ENCODE results near the gene CEACAM20.
"Not testable (repeated sequence)": the region's sequence is repeated elsewhere in the genome, so short reads cannot be mapped to it uniquely, and the experiment has no call there.

The CEACAM20 gene

GRCh38 chr19:44552324-44552723, 22.8 kb upstream of the CEACAM20 start:
- intact Hi-C loops (cut with DNase I) = no loop called here
- DNase-seq = peak in 1 of 42 donors; percentile 4

- DNase-seq = no peak
- intact Hi-C loops (cut with DNase I) = no loop called here
Observed at GRCh38 chr19:44551850-44552249, 22.4 kb upstream of the CEACAM20 start.

- intact Hi-C loops (cut with DNase I) = not testable (repeated sequence)
Observed at GRCh38 chr19:44550976-44551375, 21.5 kb upstream of the CEACAM20 start.

GRCh38 chr19:44549507-44549906, 20.0 kb upstream of the CEACAM20 start:
- no peak for DNase-seq
- intact Hi-C loops (cut with DNase I) = no loop called here

More at GRCh38 chr19:44550976-44551375, 21.5 kb upstream of the CEACAM20 start:
- not testable (repeated sequence) for DNase-seq

- intact Hi-C loops (cut with DNase I) = no loop called here
- DNase-seq = no peak
Observed at GRCh38 chr19:44548736-44549135, 19.3 kb upstream of the CEACAM20 start.

- no peak for DNase-seq
- intact Hi-C loops (cut with DNase I) = no loop called here
Observed at GRCh38 chr19:44544031-44544430, 14.6 kb upstream of the CEACAM20 start.

GRCh38 chr19:44542671-44543070, 13.2 kb upstream of the CEACAM20 start:
- DNase-seq = no peak
- intact Hi-C loops (cut with DNase I) = no loop called here

- intact Hi-C loops (cut with DNase I) = no loop called here
- DNase-seq = peak in 1 of 42 donors; percentile 25
Observed at GRCh38 chr19:44540736-44541135, 11.3 kb upstream of the CEACAM20 start.

GRCh38 chr19:44539991-44540390, 10.5 kb upstream of the CEACAM20 start:
- intact Hi-C loops (cut with DNase I) = no loop called here
- no peak for DNase-seq

- intact Hi-C loops (cut with DNase I) = no loop called here
- no peak for DNase-seq
Observed at GRCh38 chr19:44539236-44539826, 9.9 kb upstream of the CEACAM20 start.

GRCh38 chr19:44535361-44535760, 5.9 kb upstream of the CEACAM20 start:
- intact Hi-C loops (cut with DNase I); DNase-seq: not testable (repeated sequence)

- no peak for DNase-seq
- intact Hi-C loops (cut with DNase I) = no loop called here
Observed at GRCh38 chr19:44532819-44533218, 3.3 kb upstream of the CEACAM20 start.

GRCh38 chr19:44530777-44531176, 1.3 kb upstream of the CEACAM20 start:
- intact Hi-C loops (cut with DNase I) = no loop called here
- no peak for DNase-seq

- intact Hi-C loops (cut with DNase I) = no loop called here
Observed at GRCh38 chr19:44527554-44527953, 1.9 kb downstream of the CEACAM20 start.

GRCh38 chr19:44525721-44526430, 3.6 kb downstream of the CEACAM20 start:
- intact Hi-C loops (cut with DNase I) = no loop called here
- no peak for DNase-seq

More at GRCh38 chr19:44527554-44527953, 1.9 kb downstream of the CEACAM20 start:
- no peak for DNase-seq

GRCh38 chr19:44521370-44521769, 8.1 kb downstream of the CEACAM20 start:
- intact Hi-C loops (cut with DNase I) = no loop called here
- no peak for DNase-seq

GRCh38 chr19:44517146-44517545, 12.3 kb downstream of the CEACAM20 start:
- intact Hi-C loops (cut with DNase I) = no loop called here
- no peak for DNase-seq

- intact Hi-C loops (cut with DNase I) = no loop called here
- no peak for DNase-seq
Observed at GRCh38 chr19:44515907-44516306, 13.6 kb downstream of the CEACAM20 start.

- DNase-seq = no peak
- intact Hi-C loops (cut with DNase I) = no loop called here
Observed at GRCh38 chr19:44515031-44515430, 14.4 kb downstream of the CEACAM20 start.

- intact Hi-C loops (cut with DNase I) = no loop called here
- peak in 5 of 42 donors; percentile 14 to 49 (median 24) for DNase-seq
Observed at GRCh38 chr19:44512326-44513298, 16.9 kb downstream of the CEACAM20 start.
